NCI-H2081 (cell line): ENCODE data around the gene OR52W1.

Experiments
- DNase-seq, 2 experiments: peaks; one replicate each; lab custom pipeline; 2025; lab: John Stamatoyannopoulos, UW

OR52W1 gene, protein sequence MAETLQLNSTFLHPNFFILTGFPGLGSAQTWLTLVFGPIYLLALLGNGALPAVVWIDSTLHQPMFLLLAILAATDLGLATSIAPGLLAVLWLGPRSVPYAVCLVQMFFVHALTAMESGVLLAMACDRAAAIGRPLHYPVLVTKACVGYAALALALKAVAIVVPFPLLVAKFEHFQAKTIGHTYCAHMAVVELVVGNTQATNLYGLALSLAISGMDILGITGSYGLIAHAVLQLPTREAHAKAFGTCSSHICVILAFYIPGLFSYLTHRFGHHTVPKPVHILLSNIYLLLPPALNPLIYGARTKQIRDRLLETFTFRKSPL

GRCh38 chr11:6199174-6199810 is at the start of gene OR52W1:
Gene OR52W1 (plus strand): TSS chr11:6199224. CDS start chr11:6199224, 0 bp downstream.
- DNase-seq: no peak

DNA sequence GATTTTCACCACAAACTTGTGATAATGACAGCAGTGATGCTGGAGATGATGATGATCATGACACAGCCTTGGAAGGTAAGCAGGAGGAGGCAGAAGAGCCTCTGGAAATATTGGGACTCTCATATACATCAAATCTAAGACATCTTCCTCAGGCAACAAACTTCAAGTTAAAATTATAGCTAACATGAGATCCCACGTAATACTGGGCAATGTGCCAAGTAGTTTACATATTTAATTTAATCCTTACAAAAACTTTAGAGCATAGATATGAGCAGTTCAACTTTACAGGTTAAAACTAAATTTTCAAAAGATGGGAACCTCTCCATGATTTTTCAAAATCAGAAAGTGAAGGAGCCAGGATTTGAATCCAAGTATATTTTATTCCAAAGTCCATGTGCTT is 47.9 kb upstream of the OR52W1 start:
- no peak for DNase-seq

- DNase-seq: no peak
These were observed 46.9 kb upstream of the OR52W1 start for GRCh38 chr11:6152126-6152525.

DNA sequence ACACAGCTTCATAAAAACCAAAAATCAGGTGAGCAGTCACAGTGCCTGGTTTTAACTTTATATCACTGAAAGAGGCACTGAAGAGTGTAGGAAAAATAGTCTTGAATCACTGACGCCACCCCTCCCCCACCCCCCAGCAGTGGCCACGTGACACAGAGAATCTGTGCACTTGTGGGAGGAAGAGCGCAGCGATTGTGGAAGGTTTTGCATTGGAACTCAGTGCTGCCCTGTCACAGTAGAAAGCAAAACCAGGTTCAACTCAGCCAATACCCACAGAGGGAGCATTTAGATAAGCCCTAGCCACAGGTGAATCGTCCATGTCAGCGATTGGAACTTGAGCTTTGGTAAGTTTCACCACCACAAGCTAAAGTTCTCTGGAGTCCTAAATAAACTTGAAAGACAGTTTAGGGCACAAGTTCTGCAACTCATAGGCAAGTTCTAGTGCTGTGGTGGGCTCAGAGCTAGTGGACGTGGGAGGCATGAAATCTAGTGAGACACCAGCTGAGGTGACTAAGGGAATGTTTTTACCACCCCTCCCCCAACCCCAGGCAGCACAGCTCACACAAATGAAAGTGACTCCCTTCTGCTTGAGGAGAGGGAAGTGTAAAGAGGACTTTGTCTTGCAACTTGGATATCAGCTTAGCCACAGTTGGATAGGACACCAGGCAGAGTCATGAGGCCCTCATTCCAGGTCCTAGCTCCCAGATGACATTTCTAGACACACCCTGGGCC is 42.2 kb upstream of the OR52W1 start:
- no peak for DNase-seq

DNA sequence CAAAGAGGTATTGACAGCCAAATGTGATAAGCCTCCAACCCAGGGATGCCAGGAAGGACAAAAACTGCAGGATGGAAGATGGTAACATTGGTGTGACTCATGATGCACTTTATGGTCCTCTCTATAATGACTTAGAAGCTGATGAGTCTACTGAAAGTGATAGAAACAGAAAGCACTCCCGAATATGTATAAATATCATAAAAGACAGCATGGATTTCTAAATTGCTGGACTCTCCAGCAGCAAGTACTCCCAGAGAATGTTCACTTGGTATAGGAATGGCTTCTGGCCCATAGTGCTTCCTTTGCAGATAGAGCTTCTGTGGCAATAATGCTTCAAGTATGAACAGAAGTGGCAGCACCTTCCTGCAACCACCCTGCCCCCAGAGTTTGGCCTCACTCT is 28.8 kb upstream of the OR52W1 start, which contains the start of gene OR52B2:
TSS of gene OR52B2 (minus strand) at position 101 of the 400 bp plus-strand sequence. CDS start at position 101, 0 bp downstream.
- DNase-seq: no peak

DNA sequence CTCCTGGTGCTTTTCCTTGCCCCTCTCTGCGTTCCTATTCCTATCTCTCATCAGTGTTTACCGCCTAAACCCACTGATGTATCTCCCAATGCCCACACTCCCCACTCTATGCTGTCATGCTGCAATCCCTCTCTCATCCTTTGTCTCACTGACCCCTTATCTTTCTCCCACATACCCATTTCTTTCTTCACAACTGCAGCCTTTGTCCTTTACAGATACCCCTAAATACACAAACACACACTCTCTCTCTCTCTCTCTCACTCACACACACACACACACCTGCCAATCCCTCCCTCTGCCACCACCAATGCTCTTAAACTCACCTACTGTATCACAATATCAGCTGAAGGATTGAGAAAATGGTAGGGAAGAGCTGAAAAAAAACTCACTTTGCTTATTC is 23.6 kb upstream of the OR52W1 start:
- DNase-seq: no peak

DNA sequence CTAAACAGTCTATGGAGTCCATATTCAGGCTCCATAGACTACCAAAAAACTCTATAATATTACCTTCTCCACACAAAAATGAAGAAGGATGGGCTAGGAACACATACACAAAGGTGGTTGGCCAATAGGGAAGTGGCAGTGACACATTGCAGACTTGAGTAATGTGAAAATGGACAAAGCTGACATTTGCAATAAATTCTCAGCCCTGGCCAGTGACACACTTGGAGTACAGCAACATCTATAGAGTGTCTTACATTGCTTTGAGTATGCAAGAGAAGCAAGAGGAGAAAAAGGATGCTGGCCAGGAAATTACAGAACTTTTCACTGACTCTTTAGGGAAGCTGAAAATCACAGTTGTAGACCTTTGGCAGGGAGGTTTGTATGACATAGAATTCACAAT is 7.3 kb upstream of the OR52W1 start:
- DNase-seq: no peak

GRCh38 chr11:6194065-6194581 is 4.9 kb upstream of the OR52W1 start:
- no peak for DNase-seq

GRCh38 chr11:6196396-6196795 is 2.6 kb upstream of the OR52W1 start:
- no peak for DNase-seq

DNA sequence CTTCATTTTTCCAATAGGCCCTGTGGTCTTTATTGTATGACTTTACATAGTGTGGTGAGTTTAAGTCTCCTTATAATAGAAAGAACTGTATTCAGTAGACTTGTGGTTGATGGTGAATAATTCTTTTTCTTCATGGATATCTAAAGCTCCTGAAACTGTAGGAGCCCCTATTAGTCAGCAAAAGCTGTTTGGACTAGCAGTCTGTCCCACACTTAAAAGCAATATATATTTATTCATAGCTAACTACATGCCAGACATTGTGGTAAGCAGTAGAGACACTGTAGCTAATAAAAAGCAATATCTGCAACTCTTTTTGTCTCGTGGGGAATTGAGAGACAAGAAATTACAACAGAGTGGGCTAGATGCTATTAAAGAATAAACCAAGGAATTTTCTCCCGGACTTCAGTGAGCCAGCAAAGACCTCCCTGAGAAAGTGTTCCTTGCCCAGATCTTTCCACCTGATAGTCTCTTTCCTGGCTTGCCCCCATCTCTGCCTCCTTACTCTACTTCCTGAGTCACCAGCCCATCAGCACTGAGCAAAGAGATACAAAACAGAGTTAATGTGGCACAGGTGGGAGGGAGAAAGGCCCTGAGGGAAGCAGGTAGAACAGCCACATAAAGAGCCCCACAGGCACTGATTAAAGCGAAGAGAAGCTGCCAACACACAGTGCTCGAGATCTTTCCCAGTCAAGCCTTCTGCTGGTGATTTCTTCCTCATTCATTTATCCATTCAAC is 1.4 kb upstream of the OR52W1 start:
- DNase-seq: no peak

GRCh38 chr11:6200975-6201374 is 2.0 kb downstream of the OR52W1 start:
- no peak for DNase-seq

GRCh38 chr11:6201481-6201880 is 2.5 kb downstream of the OR52W1 start:
- no peak for DNase-seq

DNA sequence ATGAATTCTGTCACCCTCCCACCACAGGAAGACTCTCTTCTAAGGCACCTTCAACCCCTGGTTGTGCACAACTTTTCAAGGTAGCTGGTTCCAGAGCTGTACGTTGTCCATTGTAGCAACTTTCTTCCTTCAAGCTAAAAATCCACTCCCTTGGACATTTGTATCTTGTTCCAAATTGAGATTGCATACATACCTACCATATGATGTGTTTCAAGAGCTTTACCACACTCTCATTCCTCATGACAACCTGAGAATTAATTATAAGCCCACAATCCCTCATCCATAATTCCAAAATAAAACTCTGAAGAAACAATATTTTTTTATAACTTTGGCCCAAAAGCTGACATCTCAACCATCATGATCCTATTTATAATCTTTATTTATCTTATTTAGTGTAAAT is 3.0 kb downstream of the OR52W1 start:
- no peak for DNase-seq

- DNase-seq: no peak
These were observed 4.3 kb downstream of the OR52W1 start for GRCh38 chr11:6203327-6203726.

GRCh38 chr11:6204706-6205105 is 5.7 kb downstream of the OR52W1 start:
- DNase-seq: no peak

DNA sequence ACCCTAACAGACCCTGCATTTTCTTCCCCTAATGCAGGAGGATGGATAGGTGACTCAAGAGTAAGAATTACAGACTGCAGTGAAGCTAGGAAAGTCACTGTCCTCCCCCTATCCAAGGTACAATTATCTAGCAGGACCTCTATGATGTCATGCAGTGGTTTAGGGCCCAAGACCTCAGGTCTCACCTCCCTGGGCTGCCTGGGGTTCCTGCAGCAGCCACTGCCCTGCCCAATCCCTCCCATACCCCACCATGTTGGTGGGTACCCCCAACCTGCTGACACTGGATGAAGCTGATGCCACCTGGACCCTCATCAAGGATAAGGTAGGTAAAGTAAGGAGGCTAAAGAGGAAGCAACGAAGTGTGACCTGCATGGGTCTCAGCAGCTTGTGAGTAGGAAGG is 6.3 kb downstream of the OR52W1 start, which contains the start of gene C11orf42:
TSS of gene C11orf42 (plus strand) at position 192 of the 400 bp plus-strand sequence. CDS start at position 251, 59 bp downstream.
- no peak for DNase-seq

- no peak for DNase-seq
These were observed 7.6 kb downstream of the OR52W1 start for GRCh38 chr11:6206456-6207180.

GRCh38 chr11:6209801-6210200 is 10.8 kb downstream of the OR52W1 start:
- no peak for DNase-seq

GRCh38 chr11:6210274-6210955 is 11.4 kb downstream of the OR52W1 start:
- no peak for DNase-seq

GRCh38 chr11:6214530-6214929 is 15.5 kb downstream of the OR52W1 start:
- DNase-seq: no peak

DNA sequence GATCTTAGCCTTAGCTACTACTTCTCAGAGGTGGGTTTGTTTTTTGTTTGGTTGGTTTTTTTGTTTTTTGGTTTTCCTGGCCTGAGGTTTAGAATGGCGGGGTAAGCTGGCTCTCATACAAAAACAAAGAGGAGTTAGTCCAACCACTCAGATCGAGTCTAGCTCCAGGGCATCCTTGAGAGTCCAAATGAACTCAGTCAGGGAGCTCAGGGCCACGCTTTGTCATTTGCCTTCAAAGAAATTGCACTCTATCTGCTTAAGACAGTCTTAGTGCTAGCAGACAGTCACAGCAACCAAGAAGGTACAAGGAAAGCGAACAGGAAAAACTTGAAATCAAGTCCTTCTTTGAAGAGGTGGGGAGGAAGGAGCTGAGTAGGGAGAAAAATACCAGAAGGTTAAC is 17.5 kb downstream of the OR52W1 start:
- DNase-seq: no peak
